Aortic smooth muscle cell (primary cell): Measurements from ENCODE around the gene DKK3. TPM values are rescaled to one million over a fixed set of nuclear protein-coding genes. Genes with fewer than 3 reads are reported as not detected.

Experiments used
- total RNA-seq: library from RNA; depleted of rRNA; stranded (reverse); fragments of >200 nt; gene quantifications from 2 replicates; pipeline ENCODE4 v1.2.3, GENCODE V29; 2014

The DKK3 gene
- 237 and 396 TPM in 2 replicates for total RNA-seq

GRCh38 chr11:12007769-12008737 lies at the start of gene DKK3:
Gene DKK3, minus strand, starts transcription at chr11:12008626. Its CDS starts 44 bp downstream, at chr11:12008582.

Other genes starting within 250 kb of the DKK3 start
- 69.1 and 79.3 TPM in 2 replicates for gene USP47, start 166.7 kb downstream of the DKK3 start, total RNA-seq
- gene MICAL2, start 102.0 kb upstream of the DKK3 start, total RNA-seq, result 592 and 664 TPM in 2 replicates